OCI-LY3 (cell line): ENCODE data around the gene FRMD4A.

Source experiments
- H2AFZ ChIP-seq: fragments of 200-600, 300-600 bp; shearing (Covaris generic); 2 replicates; pipeline ENCODE4 v1.6.0; 2014; ENCODE audit warnings: antibody characterized with exemption, low read depth, low read length
- H3K27ac ChIP-seq: fragments of 200-600, 300-600 bp; sonication (generic); 2 replicates; pipeline ENCODE4 v1.5.1; 2014; ENCODE audit warnings: mild to moderate bottlenecking, low read length, moderate library complexity, mixed read lengths
- H3K27me3 ChIP-seq: fragments of 200-600, 300-600 bp; sonication (generic); 2 replicates; pipeline ENCODE4 v1.6.1; 2014; ENCODE audit warnings: low read depth, low read length, mixed read lengths
- H3K36me3 ChIP-seq: fragments of 200-600, 300-600 bp; sonication (generic); replicated peaks from 2 replicates; pipeline ENCODE3; 2014; ENCODE audit warnings: low read depth, low read length, mixed read lengths
- H3K4me1 ChIP-seq: fragments of 300-600, 200-600 bp; sonication (generic); 2 replicates; pipeline ENCODE4 v1.6.1; 2014; ENCODE audit warnings: low read length, mixed read lengths
- H3K4me2 ChIP-seq: fragments of 200-600, 300-600 bp; sonication (generic); 2 replicates; pipeline ENCODE4 v1.6.1; 2014; ENCODE audit warnings: low read length, mixed read lengths
- H3K4me3 ChIP-seq: fragments of 300-600, 200-600 bp; sonication (generic); 2 replicates; pipeline ENCODE4 v1.5.1; 2014; ENCODE audit warnings: antibody characterized with exemption, mild to moderate bottlenecking, low read length, moderate library complexity
- H3K79me2 ChIP-seq: fragments of 300-600, 200-600 bp; shearing (Covaris generic); 2 replicates; pipeline ENCODE4 v1.6.1; 2014; ENCODE audit warnings: mild to moderate bottlenecking, low read length, mixed read lengths
- H3K9ac ChIP-seq: fragments of 300-600, 200-600 bp; shearing (Covaris generic); 2 replicates; pipeline ENCODE4 v1.6.0; 2014; ENCODE audit warnings: mild to moderate bottlenecking, low read length, moderate library complexity
- H3K9me3 ChIP-seq: fragments of 200-600, 300-600 bp; shearing (Covaris generic); 2 replicates; pipeline ENCODE4 v1.6.1; 2014; ENCODE audit warnings: low read length, mixed read lengths; ENCODE audit not compliant: insufficient read depth
- H4K20me1 ChIP-seq: fragments of 200-600, 300-600 bp; sonication (generic); 2 replicates; pipeline ENCODE4 v1.6.1; 2016; ENCODE audit warnings: low read length, mixed read lengths; ENCODE audit not compliant: insufficient read depth
- CTCF ChIP-seq: fragments of 200-600, 300-600 bp; sonication (generic); IDR thresholded peaks from 2 replicates; pipeline ENCODE4 v1.5.1; 2014; ENCODE audit warnings: antibody characterized with exemption, low read length, low read depth
- EZH2phosphoT487 ChIP-seq: fragments of 200-600 bp; shearing (Covaris generic); IDR thresholded peaks from 2 replicates; pipeline ENCODE4 v1.6.1; 2018; ENCODE audit warnings: antibody characterized with exemption, mixed run types, low read depth

The FRMD4A gene

GRCh38 chr10:14253079-14253478 lies 77.6 kb downstream of the FRMD4A start:
- Histone ChIP-seq H3K9me3 (no peaks in the 10 kb centered on the region), H3K36me3 (no peaks in the 10 kb centered on the region), H3K4me3 (no peak overlapping the region), H4K20me1 (no peaks in the 10 kb centered on the region), H3K79me2 (no peaks in the 10 kb centered on the region), H3K27ac (no peak overlapping the region), H3K4me2 (no peak overlapping the region), H3K9ac (no peak overlapping the region), H3K27me3 (0 out of 2 replicates have a peak, but pooled peaks cover 4% of the 10 kb centered on the region), H2AFZ (no peak overlapping the region), H3K4me1 (no peaks in the 10 kb centered on the region)
- no peak for TF ChIP-seq CTCF
- no peak for TF ChIP-seq EZH2phosphoT487

- no peak overlapping the region for H3K27ac ChIP-seq
- H3K79me2 ChIP-seq, result no peaks in the 10 kb centered on the region
- no peak overlapping the region for H3K9ac ChIP-seq
- no peak overlapping the region for H3K4me2 ChIP-seq
- no peaks in the 10 kb centered on the region for H3K4me1 ChIP-seq
- no peaks in the 10 kb centered on the region for H3K27me3 ChIP-seq
- no peak overlapping the region for H3K4me3 ChIP-seq
- H3K36me3 ChIP-seq, result no peaks in the 10 kb centered on the region
- H4K20me1 ChIP-seq, result no peaks in the 10 kb centered on the region
- H2AFZ ChIP-seq, result no peak overlapping the region
- no peaks in the 10 kb centered on the region for H3K9me3 ChIP-seq
- TF ChIP-seq EZH2phosphoT487, result no peak
- no peak for TF ChIP-seq CTCF
Measured at GRCh38 chr10:14250496-14251076, 80.1 kb downstream of the FRMD4A start.

GRCh38 chr10:14247377-14248116 lies 83.2 kb downstream of the FRMD4A start:
- Histone ChIP-seq H3K4me3 (no peak overlapping the region), H3K79me2 (no peaks in the 10 kb centered on the region), H2AFZ (no peak overlapping the region), H3K4me2 (no peak overlapping the region), H3K36me3 (no peaks in the 10 kb centered on the region), H3K9me3 (no peaks in the 10 kb centered on the region), H4K20me1 (no peaks in the 10 kb centered on the region), H3K27ac (no peak overlapping the region), H3K27me3 (no peaks in the 10 kb centered on the region), H3K9ac (no peak overlapping the region), H3K4me1 (no peaks in the 10 kb centered on the region)
- TF ChIP-seq EZH2phosphoT487, result no peak
- TF ChIP-seq CTCF, result no peak

GRCh38 chr10:14244801-14245211 lies 85.9 kb downstream of the FRMD4A start:
- no peak overlapping the region for H3K4me3 ChIP-seq
- H2AFZ ChIP-seq, result no peak overlapping the region
- no peaks in the 10 kb centered on the region for H3K4me1 ChIP-seq
- no peak overlapping the region for H3K27ac ChIP-seq
- H4K20me1 ChIP-seq, result no peaks in the 10 kb centered on the region
- H3K4me2 ChIP-seq, result no peak overlapping the region
- no peaks in the 10 kb centered on the region for H3K27me3 ChIP-seq
- no peaks in the 10 kb centered on the region for H3K36me3 ChIP-seq
- no peak for TF ChIP-seq CTCF
- no peak for TF ChIP-seq EZH2phosphoT487
- no peaks in the 10 kb centered on the region for H3K79me2 ChIP-seq
- no peak overlapping the region for H3K9ac ChIP-seq
- no peaks in the 10 kb centered on the region for H3K9me3 ChIP-seq
